Astrocyte (in vitro differentiated cells and primary cell): Measurements from ENCODE around the gene IRF3. TPM values are rescaled to one million over a fixed set of nuclear protein-coding genes. Genes with fewer than 3 reads are reported as not detected.

Source experiments
- DNase-seq: peaks from one replicate; pipeline ENCODE4 v3.0.0-alpha.2; 2010; ENCODE audit warnings: low read depth
- FAIRE-seq: peaks from 2 replicates; lab custom pipeline; 2011; peaks lifted over from hg19 to GRCh38; lab: Jason Lieb, UNC
- H2AFZ ChIP-seq: 2 replicates; pipeline ENCODE4 v1.6.0; 2012; ENCODE audit warnings: low read depth, low read length, inconsistent platforms
- H3K27ac ChIP-seq: 2 replicates; pipeline ENCODE4 v1.5.1; 2011; ENCODE audit warnings: low read depth, low read length, inconsistent platforms
- H3K27me3 ChIP-seq: 2 replicates; pipeline ENCODE4 v1.6.0; 2011; ENCODE audit warnings: low read length, inconsistent platforms; ENCODE audit not compliant: insufficient read depth
- H3K36me3 ChIP-seq: 2 replicates; pipeline ENCODE4 v1.5.1; 2011; ENCODE audit warnings: low read length, inconsistent platforms; ENCODE audit not compliant: insufficient read depth
- H3K4me1 ChIP-seq: 2 replicates; pipeline ENCODE4 v1.5.1; 2011; ENCODE audit warnings: low read length, inconsistent platforms; ENCODE audit not compliant: insufficient read depth
- H3K4me2 ChIP-seq: 2 replicates; pipeline ENCODE4 v1.6.0; 2012; ENCODE audit warnings: low read length, inconsistent platforms
- H3K4me3 ChIP-seq: 2 replicates; pipeline ENCODE4 v1.5.1; 2011; ENCODE audit warnings: low read depth, mild to moderate bottlenecking, low read length, inconsistent platforms; ENCODE audit not compliant: insufficient read depth
- H3K79me2 ChIP-seq: 2 replicates; pipeline ENCODE4 v1.6.0; 2012; ENCODE audit warnings: mild to moderate bottlenecking, low read length, inconsistent platforms; ENCODE audit not compliant: insufficient read depth
- H3K9ac ChIP-seq: 2 replicates; pipeline ENCODE4 v1.6.0; 2012; ENCODE audit warnings: mild to moderate bottlenecking, low read length, inconsistent platforms
- H3K9me3 ChIP-seq: 2 replicates; pipeline ENCODE4 v1.5.1; 2012; ENCODE audit warnings: low read depth, mild to moderate bottlenecking, low read length, inconsistent platforms; ENCODE audit not compliant: insufficient read depth
- H4K20me1 ChIP-seq: 2 replicates; pipeline ENCODE4 v1.6.0; 2012; ENCODE audit warnings: low read length, inconsistent platforms; ENCODE audit not compliant: insufficient read depth
- H3K27ac Mint-ChIP-seq: one replicate; pipeline ENCODE4 v1.8.0; 2021; ENCODE audit warnings: mild to moderate bottlenecking, mixed read lengths; ENCODE audit not compliant: unreplicated experiment
- H3K27me3 Mint-ChIP-seq: one replicate; pipeline ENCODE4 v1.8.0; 2021; ENCODE audit warnings: low read depth, mixed read lengths; ENCODE audit not compliant: unreplicated experiment
- H3K36me3 Mint-ChIP-seq: one replicate; pipeline ENCODE4 v1.8.0; 2021; ENCODE audit warnings: low read depth, mixed read lengths; ENCODE audit not compliant: unreplicated experiment
- H3K4me1 Mint-ChIP-seq: one replicate; pipeline ENCODE4 v1.8.0; 2021; ENCODE audit warnings: low read depth, mixed read lengths; ENCODE audit not compliant: unreplicated experiment
- H3K4me3 Mint-ChIP-seq: one replicate; pipeline ENCODE4 v1.8.0; 2021; ENCODE audit warnings: mild to moderate bottlenecking, moderate library complexity, mixed read lengths; ENCODE audit not compliant: unreplicated experiment
- H3K9me3 Mint-ChIP-seq: one replicate; pipeline ENCODE4 v1.8.0; 2021; ENCODE audit warnings: mild to moderate bottlenecking, mixed read lengths; ENCODE audit not compliant: unreplicated experiment
- CTCF ChIP-seq: IDR thresholded peaks from 2 replicates; pipeline ENCODE4 v1.5.1; 2011; ENCODE audit warnings: low read depth, mild to moderate bottlenecking, inconsistent platforms, low read length, moderate library complexity; ENCODE audit not compliant: insufficient read depth
- EZH2 ChIP-seq: IDR thresholded peaks from 2 replicates; pipeline ENCODE4 v1.6.1; 2012; ENCODE audit warnings: mild to moderate bottlenecking, low read length, inconsistent platforms; ENCODE audit not compliant: insufficient read depth
- total RNA-seq: library from RNA; stranded (reverse); gene quantifications from 2 replicates; pipeline ENCODE4 v1.2.1, GENCODE V29; 2021

The IRF3 gene
- total RNA-seq, 1 donor from 2014 or later = 68.1 TPM

GRCh38 chr19:49642492-49643035 is 23.1 kb downstream of the IRF3 start:
- no peaks in the 10 kb centered on the region for H3K27me3 Mint-ChIP-seq
- Histone ChIP-seq H3K4me2 (peak overlapping the region; percentile 96), H3K79me2 (peaks cover 64% of the 10 kb centered on the region), H3K36me3 (peaks cover 3% of the 10 kb centered on the region), H3K27ac (peak overlapping the region; percentile 99), H2AFZ (peak overlapping the region; percentile 73), H3K9me3 (no peaks in the 10 kb centered on the region), H3K27me3 (no peaks in the 10 kb centered on the region), H3K4me1 (peaks cover 37% of the 10 kb centered on the region), H4K20me1 (peaks cover 44% of the 10 kb centered on the region), H3K4me3 (peak overlapping the region; percentile 100), H3K9ac (peak overlapping the region; percentile 100)
- H3K4me1 Mint-ChIP-seq = peaks cover 27% of the 10 kb centered on the region
- peaks cover 6% of the 10 kb centered on the region for H3K36me3 Mint-ChIP-seq
- H3K9me3 Mint-ChIP-seq = no peaks in the 10 kb centered on the region
- no peak for TF ChIP-seq EZH2
- TF ChIP-seq CTCF = no peak
- peak overlapping the region; percentile 99 for H3K27ac Mint-ChIP-seq
- no peak for DNase-seq
- peak overlapping the region; percentile 100 for H3K4me3 Mint-ChIP-seq
- FAIRE-seq = no peak

- TF ChIP-seq EZH2 (no peak), CTCF (no peak)
- peak within 1 kb of the TSS; percentile 100 for H3K9ac ChIP-seq
- peaks cover 27% of the 10 kb centered on the region for H3K4me1 Mint-ChIP-seq
- peak within 1 kb of the TSS; percentile 99 for H3K27ac ChIP-seq
- H3K79me2 ChIP-seq = peaks cover 58% of the 10 kb centered on the region
- peak within 1 kb of the TSS; percentile 73 for H2AFZ ChIP-seq
- no peaks in the 10 kb centered on the region for H3K27me3 ChIP-seq
- no peaks in the 10 kb centered on the region for H3K9me3 Mint-ChIP-seq
- H3K4me3 ChIP-seq = peak within 1 kb of the TSS; percentile 100
- peaks cover 3% of the 10 kb centered on the region for H3K36me3 ChIP-seq
- peak within 1 kb of the TSS; percentile 100 for H3K4me3 Mint-ChIP-seq
- peaks cover 5% of the 10 kb centered on the region for H3K36me3 Mint-ChIP-seq
- FAIRE-seq (peak; percentile 17), DNase-seq (peak; percentile 96)
- H3K9me3 ChIP-seq = no peaks in the 10 kb centered on the region
- H3K4me1 ChIP-seq = peaks cover 37% of the 10 kb centered on the region
- no peaks in the 10 kb centered on the region for H3K27me3 Mint-ChIP-seq
- H4K20me1 ChIP-seq = peaks cover 37% of the 10 kb centered on the region
- H3K27ac Mint-ChIP-seq = peak within 1 kb of the TSS; percentile 100
- H3K4me2 ChIP-seq = peak within 1 kb of the TSS; percentile 96
Measured at GRCh38 chr19:49641688-49642491, 23.8 kb downstream of the IRF3 start, which contains the start of gene SCAF1. Gene SCAF1, plus strand, starts transcription at chr19:49642209. Its CDS starts 2,818 bp downstream, at chr19:49645027.
